Eye (tissue), 1 donor: ENCODE data around the gene SLC49A4.
A peak's percentile ranks its signal among the peaks of the same experiment; 100 is the strongest.

Source experiments
- DNase-seq: peaks from one replicate; pipeline ENCODE4 v3.0.0-alpha.2; 2015

Gene SLC49A4

GRCh38 chr3:122786066-122786465, 8.8 kb upstream of the SLC49A4 start:
- DNase-seq, result no peak

GRCh38 chr3:122787872-122788271, 7.0 kb upstream of the SLC49A4 start:
- no peak for DNase-seq

- no peak for DNase-seq
Observed at GRCh38 chr3:122789585-122790273, 5.1 kb upstream of the SLC49A4 start.

- peak; percentile 96 for DNase-seq
Observed at GRCh38 chr3:122793568-122794416, 1.1 kb upstream of the SLC49A4 start, which contains the start of gene HSPBAP1. Gene HSPBAP1 (minus strand): TSS chr3:122793831. CDS start chr3:122793680, 151 bp downstream.

DNA sequence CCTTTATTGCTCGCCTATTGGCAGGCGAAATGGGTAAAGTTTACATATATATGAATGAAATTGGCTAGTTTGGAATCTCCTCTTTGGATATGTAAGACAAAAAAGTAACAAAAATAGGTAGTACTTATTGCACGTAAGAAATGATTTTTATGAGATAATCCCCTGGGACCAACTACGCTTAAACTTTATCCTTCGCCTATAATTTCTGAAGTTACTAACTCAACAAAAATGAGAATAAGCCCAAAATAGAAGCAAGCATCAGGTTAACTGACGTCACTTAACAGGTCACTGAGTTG, 438 bp upstream of the SLC49A4 start:
- DNase-seq, result no peak

DNA sequence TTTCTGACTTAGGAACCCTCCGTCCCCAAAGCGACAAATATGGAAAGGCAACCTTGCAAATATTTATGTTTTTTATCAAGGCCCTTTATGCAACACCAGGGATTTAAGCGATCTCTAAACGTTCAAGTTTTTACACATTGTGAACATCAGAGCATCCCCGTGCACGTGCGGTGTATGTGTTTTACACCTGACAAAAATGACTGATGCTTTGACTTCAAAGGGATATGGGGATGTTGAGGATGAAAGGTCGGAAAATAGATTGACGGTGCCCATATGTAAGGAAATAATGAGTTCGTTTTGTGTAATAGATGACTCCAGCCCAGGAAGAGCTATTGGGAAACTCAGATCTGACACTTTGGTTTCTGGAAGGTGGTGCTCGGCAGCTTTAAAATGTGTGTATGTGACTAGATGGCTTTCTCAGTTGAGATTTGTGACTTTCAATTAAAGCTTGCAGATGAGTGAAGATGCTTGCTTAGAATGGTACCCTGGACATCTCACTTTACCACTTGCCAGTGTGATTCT, 866 bp downstream of the SLC49A4 start:
- no peak for DNase-seq

GRCh38 chr3:122797291-122797690, 2.4 kb downstream of the SLC49A4 start:
- DNase-seq, result no peak

GRCh38 chr3:122799322-122799721, 4.5 kb downstream of the SLC49A4 start:
- DNase-seq, result no peak

GRCh38 chr3:122800031-122800430, 5.2 kb downstream of the SLC49A4 start:
- no peak for DNase-seq

GRCh38 chr3:122800706-122801237, 5.9 kb downstream of the SLC49A4 start:
- DNase-seq, result no peak

GRCh38 chr3:122802323-122802722, 7.5 kb downstream of the SLC49A4 start:
- no peak for DNase-seq

- no peak for DNase-seq
Observed at GRCh38 chr3:122803977-122804376, 9.1 kb downstream of the SLC49A4 start.

- DNase-seq, result no peak
Observed at GRCh38 chr3:122810734-122811133, 15.9 kb downstream of the SLC49A4 start.

DNA sequence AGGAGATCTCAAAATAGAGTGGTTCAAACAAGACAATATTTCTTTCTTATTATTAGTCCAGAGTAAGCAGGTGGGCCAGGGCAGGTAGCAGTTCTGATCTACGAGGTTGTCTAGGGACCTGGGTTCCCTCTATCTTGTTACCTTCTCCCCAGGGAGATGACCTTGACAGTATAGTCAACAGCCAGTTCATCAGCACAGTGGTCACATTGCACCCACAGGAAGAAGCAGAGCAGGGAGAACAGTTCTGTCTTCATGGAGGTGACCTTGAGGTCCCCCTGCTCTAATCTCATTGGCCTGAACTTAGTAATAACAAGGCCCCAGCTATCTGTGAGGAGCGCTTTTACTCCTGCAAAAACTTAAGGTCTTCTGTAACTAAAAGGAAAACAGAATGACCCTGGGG, 21.7 kb downstream of the SLC49A4 start:
- no peak for DNase-seq

DNA sequence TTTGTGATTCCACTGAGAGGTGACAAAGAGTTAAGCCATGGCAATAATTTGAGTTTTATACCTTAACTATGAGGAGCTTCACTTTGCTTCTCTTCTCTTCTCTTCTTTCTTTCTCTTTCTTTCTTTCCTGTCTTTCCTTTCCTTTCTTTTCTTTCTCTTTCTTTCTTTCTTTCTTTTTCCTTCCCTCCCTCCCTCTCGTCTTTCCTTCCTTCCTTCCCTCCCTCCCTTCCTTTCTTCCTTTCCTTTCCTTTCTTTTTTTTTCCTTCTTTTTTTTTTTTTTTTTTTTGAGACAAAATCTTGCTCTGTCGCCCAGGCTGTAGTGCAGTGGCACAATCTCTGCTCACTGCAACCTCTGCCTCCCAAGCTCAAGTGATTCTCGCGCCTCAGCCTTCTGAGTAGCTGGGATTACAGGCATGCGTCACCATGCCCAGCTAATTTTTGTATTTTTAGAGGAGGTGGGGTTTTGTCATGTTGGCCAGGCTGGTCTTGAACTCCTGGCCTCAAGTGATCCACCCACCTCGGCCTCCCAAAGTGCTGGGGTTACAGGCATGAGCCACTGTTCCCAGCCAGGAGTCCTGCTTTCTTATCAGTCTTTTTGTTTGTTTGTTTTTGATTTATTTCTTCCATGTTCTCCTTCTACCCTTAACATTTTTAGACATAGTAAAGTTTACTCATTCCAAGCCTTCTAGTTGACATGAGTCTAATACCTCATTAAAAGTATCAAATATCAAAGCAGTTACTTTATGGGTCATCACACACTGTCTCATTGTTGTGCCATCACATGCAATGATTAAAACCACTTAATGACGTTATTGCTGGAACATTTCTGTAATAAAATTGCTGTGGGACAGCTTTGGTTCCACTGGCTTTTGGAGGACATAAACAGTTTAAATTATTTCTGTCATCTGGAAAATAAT, 29.9 kb downstream of the SLC49A4 start:
- peak; percentile 70 for DNase-seq

DNA sequence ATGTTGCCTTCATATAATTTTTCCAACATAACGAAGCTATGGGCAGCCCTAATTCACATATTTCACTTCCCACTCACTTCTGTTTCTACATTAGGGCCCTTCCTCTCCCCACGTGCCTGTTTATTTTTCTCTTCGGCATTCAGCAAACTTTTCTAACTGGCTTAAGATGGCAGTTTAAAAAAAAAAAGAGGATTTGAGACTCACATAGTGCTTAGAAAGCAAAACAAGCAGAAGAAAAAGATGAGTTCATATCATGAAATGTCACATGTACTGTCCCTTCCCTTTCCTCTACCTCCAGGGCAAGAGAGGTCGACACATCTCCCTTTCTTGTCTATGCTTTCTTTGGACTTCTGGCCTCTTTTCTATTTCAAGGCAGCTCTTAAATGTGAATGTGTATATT, 30.6 kb downstream of the SLC49A4 start:
- DNase-seq, result no peak

- DNase-seq, result no peak
Observed at GRCh38 chr3:122826278-122826677, 31.4 kb downstream of the SLC49A4 start.

DNA sequence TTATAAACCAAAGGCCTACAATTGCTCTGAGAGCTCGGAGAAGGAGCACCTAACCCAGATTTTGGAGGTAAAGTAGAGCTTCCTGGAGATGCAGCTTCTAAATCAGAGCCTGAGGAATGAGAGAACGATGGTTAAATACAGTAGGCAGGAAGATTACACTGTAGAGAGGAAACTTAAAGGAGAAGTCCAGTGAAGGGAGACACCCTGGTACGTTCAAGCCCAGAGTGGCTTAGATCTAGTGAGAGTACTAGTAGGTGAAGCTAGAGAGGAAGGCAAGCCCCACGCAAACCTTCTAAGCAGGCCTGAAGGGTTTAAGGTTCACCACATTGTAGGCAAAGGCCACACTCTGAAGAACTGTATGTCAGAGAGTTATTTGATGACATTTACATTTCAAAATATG, 33.4 kb downstream of the SLC49A4 start:
- no peak for DNase-seq

DNA sequence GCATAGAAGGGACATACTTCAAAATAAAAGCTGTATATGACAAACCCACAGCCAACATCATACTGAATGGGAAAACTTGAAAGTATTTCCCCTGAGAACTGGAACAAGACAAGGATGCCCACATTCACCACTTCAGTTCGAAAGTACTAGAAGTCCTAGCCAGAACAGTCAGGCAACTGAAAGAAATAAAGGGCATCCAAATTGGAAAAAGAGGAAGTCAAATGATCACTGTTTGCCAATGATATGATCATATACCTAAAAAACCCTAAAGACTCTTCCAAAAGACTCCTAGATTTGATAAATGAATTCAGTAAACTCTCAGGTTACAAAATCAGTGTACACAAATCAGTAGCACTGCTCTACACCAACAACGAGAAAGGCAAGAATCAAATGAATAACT, 40.7 kb downstream of the SLC49A4 start:
- no peak for DNase-seq

- no peak for DNase-seq
Observed at GRCh38 chr3:122843604-122844003, 48.7 kb downstream of the SLC49A4 start.

GRCh38 chr3:122857019-122857418, 62.1 kb downstream of the SLC49A4 start:
- DNase-seq, result no peak

DNA sequence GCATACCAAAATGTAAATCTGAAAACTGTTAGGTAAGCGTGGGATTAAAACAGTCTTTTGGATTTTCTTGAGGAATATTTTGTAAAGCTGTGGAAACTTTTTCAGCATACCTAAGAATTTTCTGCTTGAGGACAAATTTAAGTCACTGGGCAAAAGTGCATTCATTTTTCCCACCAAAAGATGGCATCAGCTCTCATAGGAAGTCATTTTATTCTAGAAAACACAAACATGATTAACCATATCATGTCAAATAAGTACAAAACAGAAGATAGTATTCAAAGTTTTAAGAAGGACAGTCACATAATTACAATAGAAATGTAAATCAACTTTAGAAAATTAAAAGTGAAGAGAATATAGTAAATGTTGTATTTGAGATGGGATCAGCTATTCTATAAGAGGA, 63.5 kb downstream of the SLC49A4 start:
- peak; percentile 42 for DNase-seq
